Activated T-helper 9 cell treated with anti-CD3 and anti-CD28 coated beads, Interleukin-2, amount 50 U/mL, for 16 hours (primary cell): ENCODE results near the gene RAI1.
A peak's percentile ranks its signal among the peaks of the same experiment; 100 is the strongest.
"Not testable (repeated sequence)": the region's sequence is repeated elsewhere in the genome, so short reads cannot be mapped to it uniquely, and the experiment has no call there.

Experiments
- DNase-seq: peaks from one replicate; pipeline ENCODE4 v3.0.0-alpha.2; 2020; ENCODE audit warnings: low read depth

Gene RAI1

DNA sequence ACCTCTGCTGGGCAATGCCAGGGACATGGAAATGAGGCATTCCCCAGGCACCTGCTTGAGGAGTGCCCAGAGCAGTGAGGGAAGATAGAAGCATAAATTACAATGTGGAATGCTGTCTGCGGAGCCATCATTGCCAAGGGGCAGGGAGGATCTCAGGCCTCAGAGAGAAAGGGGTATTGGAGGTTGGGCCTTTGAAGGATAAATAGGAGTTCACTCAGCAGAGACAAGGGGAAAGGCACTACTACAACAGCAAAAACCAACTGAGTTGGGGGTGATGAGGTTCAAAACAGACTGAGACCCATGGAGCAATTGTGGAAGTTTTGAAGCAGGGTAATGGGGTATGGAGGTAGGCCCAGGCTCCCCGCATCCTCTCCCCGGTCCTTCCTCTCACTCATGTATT is 122.7 kb downstream of the RAI1 start:
- no peak for DNase-seq

DNA sequence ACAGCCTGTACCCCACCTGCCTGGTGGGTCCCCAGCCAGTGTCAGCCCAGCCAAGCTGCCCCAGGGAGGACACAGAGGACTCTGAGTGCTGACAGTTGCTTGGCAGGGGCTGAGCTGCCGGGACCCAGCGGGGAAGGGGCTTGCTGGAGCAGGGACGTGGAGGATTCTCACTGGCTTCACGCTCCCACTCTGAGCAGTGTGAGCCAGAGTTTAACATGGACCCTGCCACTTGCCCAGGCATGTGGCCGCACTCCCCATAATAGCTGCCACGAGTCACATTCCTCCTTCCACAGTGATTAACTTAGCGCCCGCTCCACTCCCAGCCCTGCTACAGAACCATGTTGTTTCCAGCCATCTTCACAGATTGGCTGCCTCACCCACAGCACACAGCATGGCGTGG is 124.3 kb downstream of the RAI1 start:
- no peak for DNase-seq

DNA sequence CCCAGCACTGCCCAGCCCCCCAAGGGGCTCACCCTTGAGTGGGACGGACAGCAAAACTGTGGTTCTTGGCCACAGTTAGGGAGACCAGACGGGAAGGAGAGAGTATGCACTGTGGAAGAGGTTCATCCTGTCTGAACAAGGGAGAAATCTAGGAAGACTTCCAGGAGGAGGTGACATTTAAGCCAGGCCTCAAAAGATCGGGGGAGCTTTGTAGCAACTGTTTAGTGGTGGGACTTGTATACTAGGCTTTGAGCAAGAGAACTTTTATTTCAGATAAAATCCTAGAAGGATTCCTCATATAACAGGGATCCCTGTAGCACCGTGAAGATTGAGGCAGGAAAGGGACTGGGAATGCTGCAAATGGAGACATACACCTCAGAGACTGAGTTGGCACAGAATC is 124.8 kb downstream of the RAI1 start:
- DNase-seq: no peak

DNA sequence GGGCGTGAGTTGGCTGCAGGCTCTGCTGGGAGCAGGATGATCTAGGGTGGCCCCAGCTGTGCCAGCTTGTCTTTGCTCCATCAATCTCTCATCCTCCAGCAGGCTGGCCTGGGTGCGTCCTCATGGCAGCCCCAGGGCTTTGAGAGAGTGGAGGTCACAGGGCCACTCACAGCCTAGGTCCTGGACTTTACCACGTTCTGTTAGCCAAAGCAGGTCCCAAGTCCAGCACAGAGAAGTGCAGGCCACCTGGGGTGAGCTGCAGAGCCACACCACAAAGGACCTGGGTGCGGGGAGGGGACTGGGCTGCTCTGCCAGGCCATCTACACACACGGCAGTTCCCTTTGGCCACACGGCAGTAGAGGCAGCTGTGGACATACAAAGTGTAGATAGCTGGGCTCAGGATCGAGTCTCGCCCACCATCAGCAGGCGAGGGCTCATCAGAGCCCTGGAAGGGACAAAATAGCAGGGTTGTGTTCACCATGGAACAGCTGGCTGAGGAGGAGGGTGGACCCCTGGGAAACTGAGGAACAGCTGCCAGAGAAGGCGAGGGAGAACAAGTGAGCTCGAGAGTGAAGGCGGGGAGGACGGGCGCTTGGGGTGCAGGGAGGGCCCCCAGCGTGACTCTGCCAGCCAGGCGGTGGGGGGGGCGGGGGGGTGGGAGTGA is 125.5 kb downstream of the RAI1 start:
- DNase-seq: no peak

DNA sequence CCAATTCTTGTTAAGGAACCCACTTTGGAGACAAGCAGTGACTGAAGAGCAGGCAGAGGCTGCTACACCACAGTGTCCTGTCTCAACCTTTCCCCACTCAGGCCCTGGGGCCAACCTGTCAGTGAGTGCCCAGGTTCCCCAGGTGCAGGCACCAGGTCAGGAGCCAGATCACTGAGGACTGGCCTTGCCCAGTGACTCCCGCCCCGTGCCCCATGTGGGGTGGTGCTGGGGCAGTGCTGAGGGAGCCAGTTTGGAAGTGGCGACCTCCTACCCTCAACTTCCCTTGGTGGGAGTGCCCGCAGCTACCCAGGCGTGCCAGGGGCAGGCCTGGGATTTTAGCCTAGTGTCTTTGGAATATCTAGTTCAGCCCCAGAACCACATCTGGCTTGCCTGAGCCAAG is 126.2 kb downstream of the RAI1 start:
- no peak for DNase-seq

DNA sequence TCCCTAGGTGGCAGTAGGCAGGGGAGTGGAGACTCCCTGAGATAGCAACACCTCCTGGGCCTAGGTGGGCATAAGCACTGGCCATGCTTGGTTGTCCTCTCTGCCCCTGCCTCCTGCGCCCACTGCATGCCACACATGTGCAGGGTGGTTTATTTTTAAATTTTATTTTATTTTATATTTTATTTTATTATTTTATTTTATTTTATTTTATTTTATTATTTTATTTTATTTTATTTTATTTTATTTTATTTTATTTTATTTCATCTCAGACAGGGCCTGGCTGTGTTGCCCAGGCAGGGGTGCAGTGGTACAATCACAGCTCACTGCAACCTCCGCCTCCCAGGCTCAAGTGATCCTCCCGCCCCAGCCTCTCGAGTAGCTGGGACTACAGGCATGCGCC is 126.9 kb downstream of the RAI1 start:
- not testable (repeated sequence) for DNase-seq

DNA sequence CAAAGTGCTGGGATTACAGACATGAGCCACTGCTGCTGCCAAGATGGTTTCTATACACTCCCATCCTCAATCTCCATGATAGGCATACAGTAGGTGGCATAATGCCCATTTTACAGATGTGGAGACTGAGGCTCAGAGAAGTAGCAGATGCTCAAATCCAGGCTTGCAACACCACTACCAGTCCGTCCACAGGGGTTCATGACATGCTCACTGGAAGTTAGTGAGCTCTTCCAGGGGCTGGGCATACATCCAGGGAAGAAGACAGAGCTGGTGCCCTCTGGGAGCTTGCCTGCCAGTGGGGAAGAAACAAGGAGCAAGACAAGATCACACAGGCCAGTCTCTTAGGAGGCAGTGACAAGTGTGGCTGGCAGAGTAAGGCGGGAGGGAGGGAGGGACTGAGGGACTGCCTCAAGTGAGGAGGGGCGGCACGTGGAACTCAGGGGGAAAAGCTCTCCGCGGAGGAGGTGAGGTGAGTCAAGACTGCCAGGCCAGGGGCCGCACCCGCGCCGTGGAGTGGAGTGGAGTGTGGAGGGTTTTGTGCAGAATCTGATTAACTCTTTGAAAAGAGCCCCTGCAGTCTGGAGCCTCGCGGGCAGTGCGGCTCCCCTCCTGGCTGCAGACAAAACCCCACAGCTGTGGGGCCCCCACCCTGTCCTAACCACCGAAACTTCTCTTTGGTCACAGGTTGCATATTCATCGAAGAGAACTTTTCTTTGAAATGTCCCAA is 127.6 kb downstream of the RAI1 start:
- DNase-seq: no peak

DNA sequence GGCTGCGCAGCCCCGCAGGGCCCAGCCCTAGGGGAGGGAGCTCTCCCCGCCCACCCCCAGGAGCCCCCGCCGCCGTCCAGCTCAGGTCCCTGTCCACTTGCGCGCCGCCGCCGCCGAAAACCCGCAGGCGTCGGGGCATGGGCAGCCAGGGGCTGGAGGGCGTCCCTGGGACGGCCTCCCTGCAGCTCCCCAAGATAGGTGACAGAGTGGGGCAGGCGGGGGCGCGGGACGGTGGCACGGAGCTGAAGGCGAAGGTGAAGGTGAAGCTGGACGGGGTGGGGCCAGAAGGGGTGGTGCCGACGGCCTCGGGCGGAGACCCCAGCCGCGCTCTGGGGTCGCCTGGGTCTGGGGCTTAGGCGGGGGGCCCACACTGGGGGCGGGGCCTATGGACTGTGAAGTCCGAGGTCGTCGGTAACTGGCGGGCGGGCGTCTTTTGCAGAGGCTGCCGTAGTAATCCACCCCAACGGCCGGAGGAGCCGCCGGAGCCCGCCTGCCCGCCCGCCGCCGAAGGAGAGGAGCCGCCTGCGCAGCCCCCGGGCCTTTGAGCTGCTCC is 128.3 kb downstream of the RAI1 start:
- no peak for DNase-seq

DNA sequence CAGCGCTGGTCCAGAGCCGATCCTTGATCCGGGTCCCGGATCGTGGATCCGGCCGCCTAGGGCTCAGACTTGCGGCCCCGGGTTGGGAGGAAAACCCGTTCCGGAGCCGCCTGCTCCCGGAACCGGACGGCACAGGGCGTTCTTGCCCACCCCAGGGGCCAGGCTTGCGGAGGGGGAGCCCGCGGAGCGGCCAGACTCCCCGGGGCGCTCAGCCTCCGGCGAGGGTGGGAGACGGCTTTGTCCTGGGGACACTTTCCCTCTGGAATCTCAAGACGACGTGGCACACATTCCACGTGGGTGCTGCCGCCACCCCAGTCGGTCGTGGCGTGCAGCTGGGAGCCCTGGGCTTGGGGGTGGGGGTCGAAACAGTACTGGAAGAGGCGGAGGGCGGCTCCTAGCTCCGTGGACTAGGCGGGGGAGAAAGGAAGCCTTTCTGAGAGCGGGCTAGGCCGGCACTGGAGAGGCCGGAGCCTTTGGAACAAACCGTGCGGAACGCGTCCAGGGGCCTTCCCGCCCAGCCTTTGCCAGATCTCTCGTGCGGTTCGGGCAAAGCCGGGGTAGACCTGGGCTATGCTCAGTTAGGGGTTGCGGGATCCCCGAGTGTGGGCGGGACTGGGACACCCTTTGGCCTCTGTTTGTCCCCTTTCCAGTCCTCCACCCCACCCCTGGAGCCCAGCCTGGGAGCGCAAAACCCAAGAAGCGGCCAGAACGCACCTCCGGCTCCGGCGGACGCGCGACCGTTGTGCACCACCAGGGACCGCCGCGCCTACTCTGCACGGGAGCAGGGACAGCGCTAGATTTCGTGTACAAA is 129.0 kb downstream of the RAI1 start:
- no peak for DNase-seq

DNA sequence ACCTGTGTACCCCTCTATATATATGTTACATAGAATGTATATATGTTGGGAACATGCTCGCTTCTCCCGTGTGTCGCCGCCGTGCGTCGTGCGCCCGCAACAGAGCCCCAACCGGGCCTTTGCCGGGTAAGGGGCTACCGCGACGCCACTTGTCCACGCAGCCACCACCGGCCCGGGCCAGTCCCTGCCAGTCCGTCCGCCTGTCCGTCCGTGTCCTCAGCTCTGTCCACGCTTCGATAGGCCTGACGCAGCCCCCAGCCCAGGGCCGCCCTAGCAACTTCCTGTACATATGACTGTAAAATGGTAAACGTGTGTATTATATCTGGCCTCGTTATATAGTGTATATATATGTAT is 129.6 kb downstream of the RAI1 start:
- DNase-seq: no peak

DNA sequence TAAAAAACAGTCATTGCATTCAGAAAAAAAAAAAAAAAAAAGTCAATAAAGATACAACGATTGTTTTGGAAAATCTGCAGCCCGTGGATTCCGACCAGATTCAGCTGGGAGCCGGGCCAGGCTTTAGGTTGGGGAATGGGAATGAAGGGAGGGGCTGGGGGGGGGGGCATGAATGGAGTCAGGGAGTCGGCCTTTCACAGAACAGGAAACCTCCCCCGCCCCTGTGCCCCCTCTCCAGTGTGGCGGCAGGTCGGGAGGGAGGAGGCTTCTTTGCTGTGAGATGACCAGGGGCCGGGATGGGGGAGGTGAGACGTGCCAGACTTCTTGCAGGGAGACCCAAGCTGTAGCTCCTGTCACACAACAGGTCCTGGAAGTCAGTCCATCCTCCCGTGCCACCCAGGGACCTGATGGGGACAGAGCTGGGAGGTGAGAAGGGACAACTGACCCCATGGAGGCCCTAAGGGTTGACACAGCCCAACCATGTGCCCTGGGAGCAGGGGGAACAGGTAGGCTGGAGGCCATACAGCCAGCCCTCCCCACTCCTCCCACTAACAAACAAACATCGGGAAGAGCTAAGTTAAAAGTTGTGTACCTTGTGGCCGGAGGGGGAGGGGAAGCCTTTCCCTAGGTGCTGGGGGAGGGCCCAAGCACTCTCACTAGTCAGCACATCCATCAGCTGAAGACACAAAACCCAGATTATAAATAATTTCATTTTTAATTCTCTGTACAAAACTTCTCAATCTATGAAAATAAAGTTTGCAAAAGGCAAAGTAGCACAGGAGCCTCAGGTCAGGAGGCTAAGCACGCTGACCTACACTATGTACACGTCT is 130.3 kb downstream of the RAI1 start:
- DNase-seq: no peak

DNA sequence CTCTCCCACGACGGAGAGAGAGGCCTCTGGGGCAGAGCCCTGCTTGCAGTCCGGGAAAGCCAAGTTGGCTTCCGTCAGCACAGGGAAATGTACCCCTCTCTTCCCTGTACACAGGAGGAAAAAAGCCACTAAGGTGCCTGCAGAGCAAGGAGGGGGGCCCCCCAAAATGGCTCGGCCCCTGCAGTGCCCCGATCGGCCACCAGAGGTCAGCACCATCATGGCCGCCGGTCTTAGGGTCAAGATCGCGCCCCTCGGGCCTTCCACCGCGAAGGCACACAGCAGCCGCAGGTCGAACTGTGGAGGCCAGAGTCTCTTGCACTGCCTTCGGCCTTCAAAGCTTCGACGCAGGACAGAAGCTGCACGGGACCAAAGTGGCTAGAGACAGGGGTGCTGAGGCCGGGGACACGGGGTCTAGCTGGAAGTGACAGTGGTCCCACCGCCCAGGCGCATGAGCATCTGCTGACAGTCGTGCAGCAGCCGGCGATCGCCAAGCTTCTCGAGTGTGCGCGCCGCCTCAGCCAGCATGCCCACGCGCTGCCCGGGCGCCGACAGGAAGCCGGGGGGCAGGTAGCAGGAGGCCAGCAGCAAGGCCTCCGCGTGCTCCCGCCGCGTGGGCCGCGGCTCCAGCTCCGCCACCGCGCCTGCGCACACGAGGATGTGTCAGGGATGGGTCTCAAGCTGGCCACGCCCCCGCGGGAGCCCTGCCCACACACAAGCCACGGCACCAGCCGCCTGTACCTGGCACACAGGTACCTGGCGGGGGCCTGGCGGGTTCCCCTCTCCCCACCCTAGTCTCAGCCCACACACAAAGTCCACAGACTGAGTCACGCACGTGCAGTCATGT is 131.2 kb downstream of the RAI1 start:
- DNase-seq: peak; percentile 49

DNA sequence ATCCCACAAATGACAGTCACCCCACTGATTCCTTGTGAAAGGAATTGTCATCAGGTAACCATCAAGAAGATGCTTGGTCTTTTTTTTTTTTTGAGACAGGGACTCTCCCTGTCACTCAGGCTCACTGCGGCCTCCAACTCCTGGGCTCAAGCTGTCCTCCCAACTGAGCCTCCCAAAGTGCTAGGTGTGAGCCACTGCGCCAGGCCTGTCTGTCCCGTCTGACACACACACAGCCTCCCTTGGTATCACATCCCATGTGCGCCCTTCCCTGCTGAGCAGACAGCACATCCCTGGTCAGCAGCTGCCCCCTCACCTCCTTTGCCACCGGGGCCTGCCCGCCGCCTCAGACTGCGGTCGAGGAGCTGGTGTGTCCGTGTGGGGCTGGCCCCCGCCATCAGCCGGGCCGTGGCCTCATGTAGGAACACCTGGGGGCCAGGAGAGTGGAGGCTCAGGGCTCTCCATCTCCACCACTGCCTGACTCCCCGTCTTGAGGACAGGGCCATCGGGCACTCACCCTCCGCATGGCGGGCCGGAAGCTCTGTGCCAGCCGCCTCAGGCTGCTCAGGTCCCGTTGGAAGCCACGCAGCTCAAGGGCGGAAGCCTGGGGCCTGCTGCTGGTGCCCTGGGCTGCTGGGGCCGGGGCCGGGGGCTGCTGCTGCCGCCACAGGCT is 131.9 kb downstream of the RAI1 start:
- DNase-seq: no peak

DNA sequence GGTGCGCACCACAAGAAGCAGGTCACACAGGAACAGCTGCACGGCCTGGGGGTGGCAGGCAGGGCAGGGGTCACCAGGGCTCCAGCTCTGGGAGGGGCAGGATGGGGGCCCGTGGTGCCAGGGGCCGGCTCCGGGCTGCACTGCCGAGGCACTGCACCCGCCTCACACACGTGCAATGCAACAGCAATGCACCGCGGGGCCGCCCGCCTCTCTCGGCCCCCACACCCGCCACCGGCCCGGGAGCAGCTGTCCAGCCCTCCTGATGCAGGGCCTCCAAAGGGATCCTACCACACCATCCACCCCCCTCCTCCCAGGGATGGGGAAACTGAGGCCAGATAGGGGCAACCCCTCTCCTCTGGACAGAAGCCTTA is 132.5 kb downstream of the RAI1 start:
- no peak for DNase-seq

DNA sequence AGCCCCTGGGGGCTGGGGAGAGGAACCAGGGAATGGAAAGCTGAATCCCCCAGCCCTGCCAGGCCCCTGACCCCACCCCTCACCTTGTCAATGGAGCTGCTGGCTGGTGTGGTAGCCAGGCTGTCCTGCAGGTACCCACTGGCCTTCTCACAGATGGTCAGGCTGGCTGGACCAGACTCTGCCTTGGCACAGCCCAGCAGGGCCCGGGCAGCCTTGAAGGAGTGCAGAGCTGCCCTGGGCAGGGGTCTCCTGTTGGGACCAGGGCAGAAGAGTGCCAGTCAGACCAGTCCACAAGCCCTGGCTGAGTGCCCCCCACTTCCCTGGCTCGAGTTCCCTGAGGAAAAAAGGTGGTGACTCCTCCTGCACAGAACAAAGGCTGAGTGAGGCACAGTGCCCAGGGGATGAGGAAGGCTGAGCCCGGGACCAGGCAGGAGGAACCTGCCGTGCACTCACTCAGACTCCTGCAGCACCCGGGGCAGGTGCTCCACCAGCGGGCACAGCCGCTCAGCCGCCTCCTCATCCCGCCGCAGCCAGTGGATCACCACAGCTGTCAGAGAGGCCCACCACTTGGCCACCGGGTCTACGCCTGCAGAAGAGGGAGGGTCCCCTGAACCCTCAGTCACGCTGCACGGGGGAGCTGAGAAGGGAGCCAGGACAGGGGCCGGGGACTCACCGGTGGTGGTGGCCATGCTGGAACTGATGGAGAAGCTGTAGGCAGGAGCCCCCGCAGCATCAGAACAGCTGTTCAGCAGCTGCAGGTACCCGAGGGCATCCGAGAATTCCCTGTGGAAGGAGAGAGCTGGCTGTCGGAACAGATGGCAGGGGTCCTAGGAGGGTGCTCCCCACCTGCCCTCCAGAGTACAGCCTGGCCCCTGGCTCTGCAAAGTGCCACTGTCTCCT is 133.2 kb downstream of the RAI1 start:
- DNase-seq: no peak

DNA sequence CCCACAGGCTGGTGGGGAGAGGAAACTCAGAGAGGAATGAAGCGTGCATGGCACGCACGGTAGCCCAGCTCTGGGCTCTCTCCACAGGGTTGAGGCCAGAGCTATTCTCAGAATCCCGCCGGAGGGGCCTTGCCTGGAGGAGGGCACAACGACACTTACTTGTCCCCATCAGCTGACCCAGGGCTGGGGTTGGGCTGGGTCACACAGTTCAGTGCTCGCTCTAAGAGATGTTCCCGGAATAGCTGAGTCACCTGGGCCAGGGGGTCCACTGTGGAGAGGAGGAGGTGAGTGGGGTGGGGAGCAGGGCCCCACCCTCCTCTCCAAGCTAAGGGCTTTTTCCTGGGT is 133.8 kb downstream of the RAI1 start:
- no peak for DNase-seq

DNA sequence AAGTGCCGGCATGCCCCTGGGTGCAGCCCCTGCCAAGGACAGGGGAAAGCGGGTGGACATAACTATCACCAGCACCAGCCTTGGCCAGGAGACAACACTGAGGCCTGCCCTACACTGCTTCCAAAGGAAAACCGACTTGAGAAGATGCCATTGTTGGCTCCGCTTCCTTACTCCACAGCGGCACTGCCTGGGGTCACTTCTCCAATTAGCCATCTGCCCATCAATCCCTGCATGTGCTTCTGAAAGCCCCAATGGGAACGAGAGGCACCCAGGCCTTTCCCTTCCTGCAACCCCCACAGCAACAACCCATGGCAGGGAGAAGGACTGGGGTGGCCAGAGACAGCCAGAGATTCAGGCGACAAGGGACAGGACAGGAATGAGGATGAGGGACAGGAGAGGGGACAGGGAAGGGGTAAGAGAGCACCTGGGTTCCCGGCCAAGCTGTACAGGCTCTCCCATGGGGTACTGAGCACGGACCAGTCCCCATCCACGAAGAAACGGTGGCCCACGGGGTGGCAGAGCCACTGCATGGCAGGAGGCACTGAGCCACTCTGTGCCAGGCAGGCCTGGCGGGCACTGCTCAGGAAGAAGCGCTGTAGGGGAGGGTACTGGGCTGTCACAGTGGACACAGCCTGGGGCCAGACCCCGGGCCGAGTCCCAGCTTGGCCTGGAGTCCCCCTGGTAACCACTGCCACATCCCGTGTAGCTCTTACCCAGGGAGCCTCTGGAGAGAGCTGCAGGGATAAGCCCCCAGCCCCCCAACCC is 134.4 kb downstream of the RAI1 start:
- no peak for DNase-seq

DNA sequence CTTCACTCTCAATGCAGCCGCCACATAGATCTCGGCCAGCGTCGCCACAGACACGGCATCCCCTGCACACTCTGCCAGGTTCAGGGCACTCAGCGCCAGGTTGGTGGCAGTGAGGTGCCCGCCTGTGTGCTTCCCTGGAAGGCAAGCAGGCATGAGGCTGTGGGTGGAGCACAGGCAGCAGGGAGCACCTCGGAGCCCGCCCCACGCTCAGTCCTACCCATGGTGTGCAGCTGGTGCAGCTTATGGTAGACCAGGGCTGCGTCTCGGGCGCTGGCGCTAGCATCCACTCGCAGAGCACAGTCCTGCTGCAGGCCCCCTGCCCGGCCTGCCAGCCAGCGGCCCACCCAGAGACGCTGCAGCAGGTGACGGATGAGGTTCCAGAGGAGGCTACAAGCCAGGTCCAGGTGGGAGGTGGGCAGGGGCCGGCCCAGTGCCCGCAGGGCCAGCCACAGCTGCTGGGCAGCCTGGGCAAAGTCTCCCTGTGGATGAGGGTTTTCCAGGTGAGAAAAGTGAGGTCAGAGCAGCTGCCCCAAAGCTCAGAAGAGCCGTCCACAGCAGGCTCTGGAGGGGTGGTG is 135.1 kb downstream of the RAI1 start:
- DNase-seq: no peak
